GM12892 (cell line): Measurements from ENCODE around the gene KIAA0753.

Experiments
- POLR2A ChIP-seq: IDR thresholded peaks from 2 replicates; pipeline ENCODE4 v1.6.1; 2011; ENCODE audit warnings: low read depth, low read length, control low read depth
- POLR2AphosphoS5 ChIP-seq: IDR thresholded peaks from 2 replicates; pipeline ENCODE4 v1.6.1; 2011; ENCODE audit warnings: low read depth, low read length, control low read depth
- TAF1 ChIP-seq: IDR thresholded peaks from 2 replicates; pipeline ENCODE4 v1.6.1; 2011; ENCODE audit warnings: low read depth, mild to moderate bottlenecking, control low read depth, low read length, borderline replicate concordance

- TF ChIP-seq POLR2A, result no peak
- no peak for TF ChIP-seq TAF1
- no peak for TF ChIP-seq POLR2AphosphoS5
These were observed 16.6 kb downstream of the KIAA0753 start for GRCh38 chr17:6623941-6624340.
